AG09319 (cell line): ENCODE results near the gene MRPS34.

ENCODE experiments used
- DNase-seq: peaks from one replicate; pipeline ENCODE4 v3.0.0-alpha.2; 2010; ENCODE audit warnings: low read depth; ENCODE audit errors: extremely low read depth
- CTCF ChIP-seq: IDR thresholded peaks from 2 replicates; pipeline ENCODE4 v1.5.1; 2011; ENCODE audit warnings: low read depth, mild to moderate bottlenecking, inconsistent platforms, low read length, moderate library complexity

MRPS34 gene

GRCh38 chr16:1727651-1728624 is 45.0 kb downstream of the MRPS34 start:
- DNase-seq = no peak
- TF ChIP-seq CTCF = no peak

- DNase-seq = no peak
- no peak for TF ChIP-seq CTCF
These were observed 46.1 kb downstream of the MRPS34 start for GRCh38 chr16:1726661-1727502.

- TF ChIP-seq CTCF = no peak
- no peak for DNase-seq
These were observed 48.4 kb downstream of the MRPS34 start for GRCh38 chr16:1724491-1724890.

- peak; percentile 80 for TF ChIP-seq CTCF
- no peak for DNase-seq
These were observed 49.3 kb downstream of the MRPS34 start for GRCh38 chr16:1723450-1724147.
